ENCODE data around the gene RHOV.

The RHOV gene

DNA sequence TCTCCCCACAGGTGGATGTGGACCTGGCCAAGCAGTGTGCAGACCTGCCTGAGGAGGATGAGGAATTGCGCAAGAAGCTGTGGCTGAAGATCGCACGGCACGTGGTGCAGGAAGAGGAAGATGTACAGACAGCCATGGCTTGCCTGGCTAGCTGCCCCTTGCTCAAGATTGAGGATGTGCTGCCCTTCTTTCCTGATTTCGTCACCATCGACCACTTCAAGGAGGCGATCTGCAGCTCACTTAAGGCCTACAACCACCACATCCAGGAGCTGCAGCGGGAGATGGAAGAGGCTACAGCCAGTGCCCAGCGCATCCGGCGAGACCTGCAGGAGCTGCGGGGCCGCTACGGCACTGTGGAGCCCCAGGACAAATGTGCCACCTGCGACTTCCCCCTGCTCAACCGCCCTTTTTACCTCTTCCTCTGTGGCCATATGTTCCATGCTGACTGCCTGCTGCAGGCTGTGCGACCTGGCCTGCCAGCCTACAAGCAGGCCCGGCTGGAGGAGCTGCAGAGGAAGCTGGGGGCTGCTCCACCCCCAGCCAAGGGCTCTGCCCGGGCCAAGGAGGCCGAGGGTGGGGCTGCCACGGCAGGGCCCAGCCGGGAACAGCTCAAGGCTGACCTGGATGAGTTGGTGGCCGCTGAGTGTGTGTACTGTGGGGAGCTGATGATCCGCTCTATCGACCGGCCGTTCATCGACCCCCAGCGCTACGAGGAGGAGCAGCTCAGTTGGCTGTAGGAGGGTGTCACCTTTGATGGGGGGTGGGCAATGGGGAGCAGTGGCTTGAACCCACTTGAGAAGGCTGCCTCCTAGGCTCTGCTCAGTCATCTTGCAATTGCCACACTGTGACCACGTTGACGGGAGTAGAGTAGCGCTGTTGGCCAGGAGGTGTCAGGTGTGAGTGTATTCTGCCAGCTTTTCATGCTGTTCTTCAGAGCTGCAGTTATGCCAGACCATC, 28.8 kb upstream of the RHOV start:
- peak; percentile 36 for DNase-seq

DNA sequence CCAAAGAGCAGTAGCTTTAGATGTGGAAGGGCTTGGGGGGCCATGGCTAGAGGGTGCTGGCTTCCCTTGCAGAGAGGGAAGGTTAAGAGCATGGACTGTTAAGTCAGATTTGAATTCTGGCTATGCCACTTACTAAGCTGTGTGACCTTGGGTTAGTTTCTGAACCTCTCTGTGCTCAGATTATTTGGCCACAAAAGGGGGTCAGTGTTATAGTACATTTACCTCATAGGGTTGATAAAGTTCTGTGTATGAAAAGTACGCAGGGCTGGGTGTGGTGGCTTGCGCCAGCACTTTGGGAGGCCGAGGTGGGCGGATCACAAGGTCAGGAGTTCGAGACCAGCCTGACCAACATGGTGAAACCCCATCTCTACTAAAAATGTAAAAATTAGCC, 27.0 kb upstream of the RHOV start:
- no peak for DNase-seq

DNA sequence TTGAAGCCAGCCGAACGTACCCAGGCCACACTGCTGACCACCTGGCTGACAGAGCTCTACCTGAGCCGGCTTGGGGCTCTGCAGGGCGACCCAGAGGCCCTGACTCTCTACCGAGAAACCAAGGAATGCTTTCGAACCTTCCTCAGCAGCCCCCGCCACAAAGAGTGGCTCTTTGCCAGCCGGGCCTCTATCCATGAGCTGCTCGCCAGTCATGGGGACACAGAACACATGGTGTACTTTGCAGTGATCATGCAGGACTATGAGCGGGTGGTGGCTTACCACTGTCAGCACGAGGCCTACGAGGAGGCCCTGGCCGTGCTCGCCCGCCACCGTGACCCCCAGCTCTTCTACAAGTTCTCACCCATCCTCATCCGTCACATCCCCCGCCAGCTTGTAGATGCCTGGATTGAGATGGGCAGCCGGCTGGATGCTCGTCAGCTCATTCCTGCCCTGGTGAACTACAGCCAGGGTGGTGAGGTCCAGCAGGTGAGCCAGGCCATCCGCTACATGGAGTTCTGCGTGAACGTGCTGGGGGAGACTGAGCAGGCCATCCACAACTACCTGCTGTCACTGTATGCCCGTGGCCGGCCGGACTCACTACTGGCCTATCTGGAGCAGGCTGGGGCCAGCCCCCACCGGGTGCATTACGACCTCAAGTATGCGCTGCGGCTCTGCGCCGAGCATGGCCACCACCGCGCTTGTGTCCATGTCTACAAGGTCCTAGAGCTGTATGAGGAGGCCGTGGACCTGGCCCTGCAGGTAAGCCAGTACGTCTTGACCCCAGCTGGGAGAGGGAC, 26.4 kb upstream of the RHOV start:
- no peak for DNase-seq

DNA sequence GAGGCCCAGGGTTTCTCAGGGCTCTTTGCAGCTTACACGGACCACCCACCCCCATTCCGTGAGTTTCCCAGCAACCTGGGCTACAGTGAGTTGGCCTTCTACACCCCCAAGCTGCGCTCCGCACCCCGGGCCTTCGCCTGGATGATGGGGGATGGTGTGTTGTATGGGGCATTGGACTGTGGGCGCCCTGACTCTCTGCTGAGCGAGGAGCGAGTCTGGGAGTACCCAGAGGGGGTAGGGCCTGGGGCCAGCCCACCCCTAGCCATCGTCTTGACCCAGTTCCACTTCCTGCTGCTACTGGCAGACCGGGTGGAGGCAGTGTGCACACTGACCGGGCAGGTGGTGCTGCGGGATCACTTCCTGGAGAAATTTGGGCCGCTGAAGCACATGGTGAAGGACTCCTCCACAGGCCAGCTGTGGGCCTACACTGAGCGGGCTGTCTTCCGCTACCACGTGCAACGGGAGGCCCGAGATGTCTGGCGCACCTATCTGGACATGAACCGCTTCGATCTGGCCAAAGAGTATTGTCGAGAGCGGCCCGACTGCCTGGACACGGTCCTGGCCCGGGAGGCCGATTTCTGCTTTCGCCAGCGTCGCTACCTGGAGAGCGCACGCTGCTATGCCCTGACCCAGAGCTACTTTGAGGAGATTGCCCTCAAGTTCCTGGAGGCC, 25.6 kb upstream of the RHOV start:
- no peak for DNase-seq

DNA sequence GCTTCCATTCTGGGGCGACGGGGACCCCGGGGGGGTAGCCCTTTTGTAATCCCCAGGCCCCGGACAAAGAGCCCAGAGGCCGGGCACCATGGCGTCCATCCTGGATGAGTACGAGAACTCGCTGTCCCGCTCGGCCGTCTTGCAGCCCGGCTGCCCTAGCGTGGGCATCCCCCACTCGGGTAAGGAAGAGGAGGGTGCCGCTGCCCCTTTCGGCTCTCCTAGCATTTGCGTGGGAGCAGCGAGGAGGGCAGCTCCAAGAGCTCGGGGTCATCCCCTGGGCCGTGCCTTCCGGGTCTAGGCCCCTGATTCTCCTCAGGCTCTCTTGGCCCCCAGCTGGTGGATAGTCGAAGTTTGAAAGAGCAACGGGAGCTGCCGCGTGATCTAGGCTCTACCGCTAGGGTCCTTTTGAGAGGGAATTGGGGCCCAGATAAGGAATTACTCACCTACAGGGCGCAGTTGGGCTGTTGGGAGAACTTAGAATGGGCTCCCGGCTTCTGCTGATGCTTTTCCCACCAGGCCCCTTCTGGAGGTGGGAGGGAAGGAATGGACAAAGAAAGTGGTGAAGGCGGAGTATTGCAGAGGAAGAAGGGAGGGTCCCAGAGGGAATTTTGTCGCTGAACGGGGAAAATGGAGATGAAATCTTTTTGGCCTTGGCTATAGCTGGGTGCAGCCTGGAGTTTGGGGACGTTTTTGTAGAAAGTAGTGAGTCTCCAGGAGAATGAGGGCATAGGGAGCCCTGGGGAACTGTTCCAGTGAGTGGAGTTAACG, 20.8 kb upstream of the RHOV start:
- peak; percentile 74 for DNase-seq

DNA sequence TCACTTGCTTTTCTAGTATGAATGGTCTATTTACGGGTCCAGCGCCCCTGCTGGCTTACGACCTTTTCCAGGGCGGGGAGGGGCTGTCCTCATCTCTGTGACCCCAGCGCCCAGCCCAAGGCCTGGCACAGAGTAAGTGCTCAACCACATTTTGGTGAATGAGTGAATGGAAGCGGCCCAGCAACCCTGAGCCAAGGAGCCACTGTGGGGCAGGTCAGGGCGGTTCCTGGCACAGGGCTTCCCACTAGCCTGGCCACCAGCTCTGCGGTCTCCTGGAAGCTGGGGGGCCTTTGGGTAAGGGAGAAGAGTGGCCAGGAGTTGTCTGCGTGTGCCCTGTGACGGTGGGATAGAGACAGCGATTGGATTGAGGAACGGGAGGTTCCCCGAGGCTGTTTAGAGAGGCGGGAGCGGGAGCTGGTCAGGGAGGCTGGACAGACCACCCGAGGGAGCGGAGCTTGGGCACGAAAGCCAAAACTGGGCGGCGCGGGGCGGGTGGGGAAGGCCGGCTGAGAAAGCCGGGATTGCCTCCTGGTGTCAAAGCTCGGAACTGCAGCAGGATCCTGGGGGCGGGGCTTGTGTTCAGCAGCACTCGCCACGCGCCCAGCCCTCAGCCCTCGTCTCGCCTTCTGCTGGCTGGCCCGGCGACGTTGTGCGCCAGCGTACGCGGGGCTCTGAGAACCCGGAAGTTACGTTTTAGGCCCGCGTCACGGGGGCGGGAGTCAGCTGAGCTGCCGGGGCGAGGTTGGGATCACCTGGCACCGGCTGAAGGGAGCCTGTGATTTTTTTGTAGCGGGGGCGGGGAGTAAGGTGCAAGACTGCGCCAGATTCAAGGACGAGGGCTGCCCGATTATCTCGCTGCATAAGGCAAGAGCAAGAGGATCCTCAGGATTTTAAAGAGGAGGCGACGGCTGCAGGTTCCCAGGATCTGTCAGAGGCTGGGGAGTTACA, 20.0 kb upstream of the RHOV start, which contains the start of gene VPS18:
TSS of gene VPS18 (plus strand) at position 718 of the 948 bp plus-strand sequence. CDS start 319 bp downstream, outside the sequence.
- peak; percentile 98 for DNase-seq

DNA sequence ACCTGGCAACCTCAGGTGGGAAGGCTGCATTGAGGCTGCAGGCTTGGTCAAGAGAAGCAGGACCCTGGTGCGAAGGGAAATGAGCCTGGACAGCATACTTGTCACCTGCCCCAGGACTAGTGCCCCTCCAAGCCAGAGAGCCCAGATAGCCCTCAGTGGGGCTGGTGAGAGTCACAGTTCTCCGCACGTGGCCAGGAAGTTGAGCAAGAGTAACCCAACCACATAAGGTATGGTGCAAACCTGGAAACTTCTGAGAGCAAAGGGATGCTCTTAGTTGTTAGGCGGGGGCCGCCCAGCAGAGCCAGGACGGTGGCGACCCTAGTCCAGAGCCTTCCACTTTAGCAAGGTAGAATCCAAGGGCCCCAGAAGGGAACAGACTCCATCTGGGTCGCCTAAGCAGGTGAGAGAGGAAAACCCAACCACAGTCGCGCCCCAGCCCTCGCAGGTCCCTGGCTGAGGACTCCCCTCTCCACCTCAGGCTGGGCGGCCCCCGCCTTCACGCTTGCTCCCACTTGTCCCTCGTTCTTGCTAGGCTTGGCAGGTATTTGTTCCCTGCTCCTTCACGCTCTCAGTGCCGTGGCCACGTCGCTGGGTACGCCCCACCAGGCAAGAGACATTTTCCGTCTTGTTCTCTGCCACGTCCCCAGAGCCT, 19.1 kb upstream of the RHOV start:
- DNase-seq: no peak

DNA sequence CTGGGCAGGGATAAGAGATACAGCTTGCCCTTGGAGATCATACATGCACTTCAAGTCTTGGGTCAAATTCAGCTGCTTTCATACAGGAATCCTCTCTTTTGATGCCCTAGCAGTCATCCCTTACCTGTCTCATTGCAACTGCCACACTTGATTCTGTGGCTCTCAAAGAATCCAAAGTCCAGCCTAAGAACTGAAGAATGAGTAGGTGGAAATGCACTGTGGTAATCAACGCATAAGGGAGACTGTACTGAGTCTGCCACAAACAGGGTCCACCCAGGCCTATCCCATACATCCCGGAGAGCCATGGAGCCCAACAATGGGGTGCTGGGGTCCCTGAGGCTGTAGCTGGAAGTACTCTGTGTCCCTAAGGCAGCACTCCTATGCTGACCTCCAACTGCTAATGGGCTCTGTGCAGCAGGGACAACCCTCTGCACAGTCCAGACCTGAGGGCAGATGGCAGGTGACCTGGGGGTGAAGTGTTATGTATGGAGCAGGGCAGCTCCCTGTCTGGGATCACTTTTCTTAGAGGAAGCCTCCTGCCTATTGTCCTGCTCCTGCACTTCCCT, 18.5 kb upstream of the RHOV start:
- DNase-seq: no peak

DNA sequence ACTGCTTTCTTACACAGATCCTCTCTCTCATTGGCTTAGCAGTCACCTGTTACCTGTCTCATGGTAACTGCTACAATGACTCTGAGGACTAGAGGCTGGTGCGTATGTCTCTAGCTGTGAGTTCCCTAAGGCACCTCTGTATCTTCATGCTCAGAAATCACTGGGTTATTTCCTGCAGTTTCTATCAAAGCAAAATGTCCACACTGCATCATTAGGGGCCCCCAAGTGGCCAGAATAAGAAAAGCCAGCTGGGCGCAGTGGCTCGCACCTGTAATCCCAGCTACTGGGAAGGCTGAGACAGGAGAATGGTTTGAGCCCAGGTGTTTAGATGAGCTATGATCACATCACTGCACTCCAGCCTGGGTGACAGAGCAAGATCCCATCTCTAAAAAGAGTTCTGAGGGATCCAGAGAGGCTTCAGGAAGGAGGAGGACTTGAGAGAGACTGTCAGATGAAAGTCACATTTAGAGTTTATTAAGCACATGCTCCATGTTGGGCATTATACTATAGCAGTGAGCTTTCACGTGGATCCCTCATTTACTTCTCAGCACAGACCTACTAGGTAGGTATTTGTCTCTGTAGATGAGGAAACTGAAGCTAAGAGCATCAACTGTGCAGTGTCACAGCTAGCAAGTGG, 17.9 kb upstream of the RHOV start:
- peak; percentile 86 for DNase-seq

DNA sequence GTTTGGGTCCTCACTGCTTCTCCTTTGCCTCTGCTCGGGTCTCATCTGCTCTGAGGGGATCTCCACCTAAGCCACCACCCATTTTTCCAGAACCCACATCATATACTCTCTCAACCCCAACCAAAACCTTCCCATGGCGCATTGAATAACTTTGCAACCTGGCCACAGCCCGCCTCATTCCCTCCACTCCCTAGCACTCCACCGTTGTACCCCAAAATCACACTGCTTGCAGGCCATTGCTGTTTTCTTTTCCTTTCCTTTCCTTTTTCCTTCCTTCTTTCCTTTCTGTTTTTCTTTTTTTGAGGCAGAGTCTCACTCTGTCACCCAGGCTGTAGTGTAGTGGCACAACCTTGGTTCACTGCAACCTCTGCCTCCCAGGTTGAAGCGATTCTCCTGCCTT, 17.1 kb upstream of the RHOV start:
- no peak for DNase-seq

DNA sequence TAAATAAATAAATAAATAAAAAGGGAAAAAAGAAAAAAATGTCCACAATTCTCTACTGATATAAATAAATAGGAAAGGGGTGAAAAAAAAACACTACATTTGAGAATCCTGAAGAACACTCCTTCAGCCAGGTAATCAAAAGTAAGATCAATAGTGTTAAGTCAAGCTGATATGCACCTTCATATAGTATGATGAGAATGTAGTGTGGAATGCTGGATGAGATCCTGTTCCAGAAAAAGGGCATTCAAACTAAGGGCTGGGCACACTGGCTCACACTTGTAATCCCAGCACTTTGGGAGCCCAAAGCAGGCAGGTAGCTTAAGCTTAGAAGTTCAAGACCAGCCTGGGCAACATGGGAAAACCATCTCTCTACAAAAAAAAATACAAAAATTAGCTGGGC, 15.1 kb upstream of the RHOV start:
- DNase-seq: no peak

DNA sequence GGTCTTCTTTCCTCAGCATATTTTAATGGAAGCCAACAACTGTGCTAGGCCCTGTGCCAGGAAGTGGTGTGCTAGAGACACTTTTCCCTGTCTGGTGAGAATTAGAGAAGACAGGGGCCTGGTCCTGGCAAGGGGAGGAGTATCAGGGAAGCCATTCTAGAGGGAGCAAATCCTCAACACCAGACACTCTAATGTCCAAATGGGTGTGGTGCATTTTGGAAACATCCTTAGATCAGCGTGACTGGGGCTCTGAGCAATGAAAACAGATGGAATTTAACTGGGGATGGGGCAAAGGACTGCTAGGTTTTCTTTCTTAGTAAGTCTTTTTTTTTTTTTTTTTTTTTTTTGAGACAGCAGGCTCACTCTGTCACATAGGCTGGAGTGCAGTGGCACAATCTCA, 12.6 kb upstream of the RHOV start:
- DNase-seq: no peak

DNA sequence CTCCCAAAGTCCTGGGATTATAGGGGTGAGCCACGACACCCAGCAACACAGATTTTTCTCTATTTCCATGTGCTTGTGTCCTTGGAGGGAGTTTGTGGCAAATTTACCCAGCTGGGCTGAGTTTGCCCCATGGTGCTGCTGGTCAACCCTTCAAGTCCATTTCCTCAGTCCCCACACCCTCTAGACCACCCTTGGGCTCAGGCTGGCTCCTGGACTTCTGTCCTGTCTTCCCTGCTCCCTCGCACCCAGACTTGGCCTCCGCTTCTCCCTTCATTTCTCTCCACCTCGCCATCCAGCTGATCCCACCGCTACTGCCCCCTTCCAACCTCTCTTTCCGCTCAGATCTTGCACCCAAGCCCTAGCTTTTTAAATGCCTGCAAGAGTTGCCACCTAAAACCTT, 7.3 kb upstream of the RHOV start:
- no peak for DNase-seq

DNA sequence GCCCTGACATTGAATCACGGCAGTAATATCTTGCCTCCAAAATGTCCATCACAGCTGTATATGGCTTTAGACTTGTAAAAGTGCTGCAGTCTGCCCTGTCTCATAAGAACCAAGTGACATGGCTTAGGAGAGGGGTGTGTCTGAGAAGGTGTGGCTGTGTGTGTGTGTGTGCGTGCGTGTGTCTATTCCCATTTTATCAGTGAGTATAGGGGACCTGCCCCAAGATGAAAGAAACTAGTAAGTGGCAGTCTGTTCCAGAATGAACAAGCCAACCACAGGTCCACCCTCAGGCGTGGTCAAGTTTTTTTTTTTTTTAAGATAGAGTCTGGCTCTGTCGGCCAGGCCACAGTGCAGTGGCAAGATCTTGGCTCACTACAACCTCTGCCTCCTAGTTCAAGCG, 5.6 kb upstream of the RHOV start:
- no peak for DNase-seq

DNA sequence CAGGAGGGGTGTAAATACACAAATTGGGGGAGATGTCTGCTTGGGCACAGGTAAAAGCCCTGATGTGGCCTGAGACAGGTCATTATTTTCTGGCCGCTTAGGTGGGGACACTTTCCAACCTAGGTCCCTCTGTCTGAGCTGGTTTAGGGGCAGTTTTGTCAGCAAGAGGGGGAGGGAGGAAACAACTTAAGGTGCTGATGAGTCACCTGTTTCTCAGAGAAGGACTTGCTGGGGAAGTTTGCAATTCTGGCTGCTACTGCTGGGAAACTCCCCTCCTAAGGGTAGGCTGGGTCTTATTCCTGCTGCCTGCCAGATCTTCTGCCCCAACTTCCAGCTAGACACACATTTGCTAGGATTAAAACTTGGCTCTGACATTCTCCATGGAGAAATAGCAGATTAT, 4.8 kb upstream of the RHOV start:
- peak; percentile 38 for DNase-seq

DNA sequence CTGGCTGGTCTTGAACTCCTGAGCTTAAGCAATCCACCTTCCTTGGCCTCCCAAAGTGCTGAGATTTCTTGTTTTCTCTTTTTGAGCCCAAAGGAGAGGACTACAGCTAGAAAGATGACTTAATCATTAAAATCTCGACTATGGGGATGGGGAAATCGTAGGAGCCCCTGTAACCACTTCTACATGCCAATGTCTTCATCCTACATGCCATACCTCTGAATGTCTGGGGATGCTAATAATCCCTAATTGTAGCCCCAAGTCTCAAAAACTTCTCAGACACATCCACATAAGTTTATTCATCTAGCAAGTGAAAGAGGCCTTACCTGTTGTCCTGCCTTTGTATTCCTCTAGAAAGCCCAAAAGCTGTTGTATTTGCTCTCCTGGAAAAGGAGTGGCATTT, 3.7 kb upstream of the RHOV start:
- no peak for DNase-seq

DNA sequence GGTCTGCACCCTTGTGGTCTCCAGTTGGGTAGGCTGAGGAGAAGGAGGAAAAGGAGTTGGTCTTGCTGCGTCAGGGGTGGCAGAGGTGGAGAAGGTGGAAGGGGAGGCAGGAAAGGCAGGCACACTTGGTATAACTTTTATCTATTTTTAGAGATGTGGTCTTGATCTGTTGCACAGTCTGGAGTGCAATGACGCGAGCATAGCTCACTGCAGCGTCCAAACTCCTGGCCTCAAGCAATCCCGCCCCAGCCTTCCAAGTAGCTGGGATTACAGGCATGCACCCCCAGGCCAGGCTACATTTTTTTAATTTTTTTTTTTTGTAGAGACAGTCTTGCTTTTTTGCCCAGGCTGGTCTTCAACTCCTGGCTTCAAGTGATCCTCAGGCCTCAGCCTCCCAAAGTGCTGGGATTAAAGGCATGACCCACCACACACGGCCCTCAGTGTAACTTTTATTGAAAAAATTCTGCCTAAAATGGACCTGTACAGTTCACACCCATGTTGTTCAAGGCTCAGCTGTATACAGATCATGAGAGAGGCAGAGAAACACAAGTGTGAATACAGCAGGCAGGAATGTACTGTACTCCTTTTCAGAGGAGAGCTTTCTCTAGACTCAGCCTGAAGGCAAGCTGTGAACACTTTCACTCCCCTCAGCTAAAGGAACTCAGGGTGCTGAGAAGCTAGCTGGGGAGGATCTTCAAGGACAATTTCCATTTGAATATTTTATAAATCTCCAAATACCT, 2.1 kb upstream of the RHOV start:
- no peak for DNase-seq

DNA sequence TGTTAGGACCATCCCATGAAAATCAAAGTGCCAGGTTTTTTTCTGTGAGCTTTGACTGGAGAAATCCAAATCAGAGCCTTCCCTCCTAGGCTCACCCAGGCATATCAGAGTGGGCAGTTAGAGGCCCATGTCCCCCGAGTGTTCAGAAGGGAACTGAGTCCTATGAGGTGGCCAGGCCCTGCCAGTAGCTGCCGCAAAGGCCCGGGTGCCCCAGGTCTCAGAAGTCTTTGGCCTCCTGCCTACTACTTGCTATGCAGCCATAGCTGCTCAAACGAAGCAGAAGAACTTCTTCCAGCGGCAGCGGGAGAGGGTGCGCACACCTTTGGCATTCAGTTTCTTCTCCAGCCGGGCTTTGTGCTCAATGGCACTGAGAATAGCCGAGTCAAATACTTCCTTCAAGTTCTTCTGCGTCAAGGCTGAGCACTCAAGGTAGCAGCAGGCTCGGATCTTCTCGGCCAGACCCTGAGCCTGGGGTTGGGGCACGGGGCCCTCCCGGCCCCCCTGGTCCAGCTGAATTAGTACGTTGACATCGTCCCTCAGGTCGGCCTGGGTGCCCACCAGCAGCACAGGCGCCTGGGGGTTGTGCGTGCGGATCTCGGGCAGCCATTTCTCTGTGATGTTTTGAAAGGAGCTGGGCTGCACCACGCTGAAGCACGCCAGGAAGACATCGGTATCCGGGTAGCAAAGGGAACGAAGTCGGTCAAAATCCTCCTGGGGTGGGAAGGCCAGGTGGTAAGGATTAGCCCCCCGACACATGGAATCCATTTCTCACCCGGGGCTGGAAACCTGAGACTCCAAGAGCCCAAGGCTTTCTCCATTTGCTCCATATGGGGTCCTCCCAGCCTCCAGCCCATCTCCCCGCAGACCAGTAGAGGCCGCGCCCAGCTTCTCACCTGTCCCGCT, 992 bp downstream of the RHOV start:
- DNase-seq: no peak

Data from DMS53 (cell line).